Stomach (tissue), 4 donors: ENCODE measurements around the gene SHF.
A peak's percentile ranks its signal among the peaks of the same experiment; 100 is the strongest.

ENCODE experiments used
- POLR2A ChIP-seq, 4 donors: fragments of 450-650 bp; IDR thresholded peaks; one replicate each; pipeline ENCODE4 v1.6.1; 2016; ENCODE audit warnings: antibody characterized with exemption in 4 of 4, control low read depth in 2 of 4, mild to moderate bottlenecking in 1 of 4, moderate library complexity in 1 of 4
- POLR2AphosphoS5 ChIP-seq, 3 donors: sonication (generic); formaldehyde crosslinking; IDR thresholded peaks; one replicate each; pipeline ENCODE4 v1.6.1; 2016; ENCODE audit warnings: antibody characterized with exemption in 3 of 3
- TF ChIP-seq, protein P1 (sequence below), 7 experiments: fragments of 450-650 bp in 4 of 7; fragments of 200-600 bp in 3 of 7; sonication (generic) in 3 of 7; IDR thresholded peaks; one replicate each; pipeline ENCODE4 v1.5.1; 2016 to 2019; ENCODE audit warnings: antibody characterized with exemption in 7 of 7, control low read depth in 2 of 7, mild to moderate bottlenecking in 1 of 7

GRCh38 chr15:45200001-45200798, 12.4 kb upstream of the SHF start:
- TF ChIP-seq, protein P1, sequence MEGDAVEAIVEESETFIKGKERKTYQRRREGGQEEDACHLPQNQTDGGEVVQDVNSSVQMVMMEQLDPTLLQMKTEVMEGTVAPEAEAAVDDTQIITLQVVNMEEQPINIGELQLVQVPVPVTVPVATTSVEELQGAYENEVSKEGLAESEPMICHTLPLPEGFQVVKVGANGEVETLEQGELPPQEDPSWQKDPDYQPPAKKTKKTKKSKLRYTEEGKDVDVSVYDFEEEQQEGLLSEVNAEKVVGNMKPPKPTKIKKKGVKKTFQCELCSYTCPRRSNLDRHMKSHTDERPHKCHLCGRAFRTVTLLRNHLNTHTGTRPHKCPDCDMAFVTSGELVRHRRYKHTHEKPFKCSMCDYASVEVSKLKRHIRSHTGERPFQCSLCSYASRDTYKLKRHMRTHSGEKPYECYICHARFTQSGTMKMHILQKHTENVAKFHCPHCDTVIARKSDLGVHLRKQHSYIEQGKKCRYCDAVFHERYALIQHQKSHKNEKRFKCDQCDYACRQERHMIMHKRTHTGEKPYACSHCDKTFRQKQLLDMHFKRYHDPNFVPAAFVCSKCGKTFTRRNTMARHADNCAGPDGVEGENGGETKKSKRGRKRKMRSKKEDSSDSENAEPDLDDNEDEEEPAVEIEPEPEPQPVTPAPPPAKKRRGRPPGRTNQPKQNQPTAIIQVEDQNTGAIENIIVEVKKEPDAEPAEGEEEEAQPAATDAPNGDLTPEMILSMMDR (IDR thresholded peaks at IDR 0.05), result peak in 1 of 7 experiments; percentile 4
- TF ChIP-seq POLR2A (IDR thresholded peaks at IDR 0.05) (peak in 2 of 4 donors; percentile 62 to 83), POLR2AphosphoS5 (IDR thresholded peaks at IDR 0.05) (peak; percentile 62 to 97 (median 97))
